ENCODE results near the gene MOV10L1. TPM values are rescaled to one million over a fixed set of nuclear protein-coding genes. Genes with fewer than 3 reads are reported as not detected.

Gene MOV10L1
- total and polyA plus RNA-seq, 9 of the 15 experiments (the other 6 are each of a cell fraction or from before 2014, with no cell fraction given): 0.06 to 0.43 (median 0.15) TPM

DNA sequence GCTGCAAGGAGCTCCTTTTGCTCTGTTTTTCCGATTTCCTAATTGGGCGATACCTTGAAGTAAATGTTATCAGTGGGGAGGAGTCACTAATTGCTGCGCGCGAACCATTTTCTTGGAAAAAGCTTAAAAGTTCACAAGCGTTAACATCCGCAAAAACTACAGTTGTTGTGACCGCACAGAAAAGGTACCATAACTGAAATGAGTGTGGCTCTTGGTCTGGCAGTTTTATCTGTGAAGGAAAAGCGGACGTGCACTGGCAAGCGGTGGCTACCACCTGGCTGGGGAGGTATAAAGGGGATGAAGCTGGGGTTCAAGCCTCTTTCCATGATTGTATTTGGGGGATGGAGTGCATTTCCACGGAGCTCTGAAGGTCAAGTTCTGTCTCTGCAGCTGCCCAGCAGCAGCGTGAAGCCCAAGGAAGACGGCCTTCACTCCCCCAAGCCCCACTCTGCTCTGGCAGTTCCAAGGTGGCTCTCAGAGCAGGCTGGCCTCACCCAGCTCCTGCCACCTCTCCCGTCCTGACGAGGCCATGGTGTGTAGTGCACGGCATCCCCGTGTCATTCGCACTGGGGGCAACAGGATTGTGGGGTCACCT lies 27.5 kb downstream of the MOV10L1 start (continued):
- no peak; the same call in 1 of the 2 replicates for TF ChIP-seq PHF8 (IDR thresholded peaks at IDR 0.05; ENCODE audit: borderline replicate concordance, low read length)
- TF ChIP-seq SRSF7 (optimal IDR thresholded peaks at IDR 0.05; ENCODE audit: low read depth, low read length): no peak
- TF ChIP-seq, protein P1, sequence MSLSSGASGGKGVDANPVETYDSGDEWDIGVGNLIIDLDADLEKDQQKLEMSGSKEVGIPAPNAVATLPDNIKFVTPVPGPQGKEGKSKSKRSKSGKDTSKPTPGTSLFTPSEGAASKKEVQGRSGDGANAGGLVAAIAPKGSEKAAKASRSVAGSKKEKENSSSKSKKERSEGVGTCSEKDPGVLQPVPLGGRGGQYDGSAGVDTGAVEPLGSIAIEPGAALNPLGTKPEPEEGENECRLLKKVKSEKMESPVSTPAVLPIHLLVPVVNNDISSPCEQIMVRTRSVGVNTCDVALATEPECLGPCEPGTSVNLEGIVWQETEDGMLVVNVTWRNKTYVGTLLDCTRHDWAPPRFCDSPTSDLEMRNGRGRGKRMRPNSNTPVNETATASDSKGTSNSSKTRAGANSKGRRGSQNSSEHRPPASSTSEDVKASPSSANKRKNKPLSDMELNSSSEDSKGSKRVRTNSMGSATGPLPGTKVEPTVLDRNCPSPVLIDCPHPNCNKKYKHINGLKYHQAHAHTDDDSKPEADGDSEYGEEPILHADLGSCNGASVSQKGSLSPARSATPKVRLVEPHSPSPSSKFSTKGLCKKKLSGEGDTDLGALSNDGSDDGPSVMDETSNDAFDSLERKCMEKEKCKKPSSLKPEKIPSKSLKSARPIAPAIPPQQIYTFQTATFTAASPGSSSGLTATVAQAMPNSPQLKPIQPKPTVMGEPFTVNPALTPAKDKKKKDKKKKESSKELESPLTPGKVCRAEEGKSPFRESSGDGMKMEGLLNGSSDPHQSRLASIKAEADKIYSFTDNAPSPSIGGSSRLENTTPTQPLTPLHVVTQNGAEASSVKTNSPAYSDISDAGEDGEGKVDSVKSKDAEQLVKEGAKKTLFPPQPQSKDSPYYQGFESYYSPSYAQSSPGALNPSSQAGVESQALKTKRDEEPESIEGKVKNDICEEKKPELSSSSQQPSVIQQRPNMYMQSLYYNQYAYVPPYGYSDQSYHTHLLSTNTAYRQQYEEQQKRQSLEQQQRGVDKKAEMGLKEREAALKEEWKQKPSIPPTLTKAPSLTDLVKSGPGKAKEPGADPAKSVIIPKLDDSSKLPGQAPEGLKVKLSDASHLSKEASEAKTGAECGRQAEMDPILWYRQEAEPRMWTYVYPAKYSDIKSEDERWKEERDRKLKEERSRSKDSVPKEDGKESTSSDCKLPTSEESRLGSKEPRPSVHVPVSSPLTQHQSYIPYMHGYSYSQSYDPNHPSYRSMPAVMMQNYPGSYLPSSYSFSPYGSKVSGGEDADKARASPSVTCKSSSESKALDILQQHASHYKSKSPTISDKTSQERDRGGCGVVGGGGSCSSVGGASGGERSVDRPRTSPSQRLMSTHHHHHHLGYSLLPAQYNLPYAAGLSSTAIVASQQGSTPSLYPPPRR (CRISPR knock-in tag; IDR thresholded peaks at IDR 0.05; ENCODE audit: borderline replicate concordance): no peak
- no peak for TF ChIP-seq POU5F1 (IDR thresholded peaks at IDR 0.05; ENCODE audit: borderline replicate concordance, low read depth, low read length, partially characterized antibody)
- TF ChIP-seq USF1 (CRISPR knock-in tag; IDR thresholded peaks at IDR 0.05): no peak
- peak in 1 of 2 experiments; percentile 10 for TF ChIP-seq E2F6 (IDR thresholded peaks at IDR 0.05; ENCODE audit: borderline replicate concordance in 1 of 2, extremely low read depth in 1 of 2, insufficient read depth in 1 of 2, insufficient read length in 1 of 2, low read depth in 1 of 2, low read length in 1 of 2, poor library complexity in 1 of 2, severe bottlenecking in 1 of 2)
- TF ChIP-seq, protein P2, sequence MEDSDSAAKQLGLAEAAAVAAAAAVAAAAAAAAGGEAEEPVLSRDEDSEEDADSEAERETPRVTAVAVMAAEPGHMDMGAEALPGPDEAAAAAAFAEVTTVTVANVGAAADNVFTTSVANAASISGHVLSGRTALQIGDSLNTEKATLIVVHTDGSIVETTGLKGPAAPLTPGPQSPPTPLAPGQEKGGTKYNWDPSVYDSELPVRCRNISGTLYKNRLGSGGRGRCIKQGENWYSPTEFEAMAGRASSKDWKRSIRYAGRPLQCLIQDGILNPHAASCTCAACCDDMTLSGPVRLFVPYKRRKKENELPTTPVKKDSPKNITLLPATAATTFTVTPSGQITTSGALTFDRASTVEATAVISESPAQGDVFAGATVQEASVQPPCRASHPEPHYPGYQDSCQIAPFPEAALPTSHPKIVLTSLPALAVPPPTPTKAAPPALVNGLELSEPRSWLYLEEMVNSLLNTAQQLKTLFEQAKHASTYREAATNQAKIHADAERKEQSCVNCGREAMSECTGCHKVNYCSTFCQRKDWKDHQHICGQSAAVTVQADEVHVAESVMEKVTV (CRISPR knock-in tag; IDR thresholded peaks at IDR 0.05): no peak
- TF ChIP-seq RBM34 (IDR thresholded peaks at IDR 0.05; ENCODE audit: borderline replicate concordance, insufficient read depth, low read length): no peak
- TF ChIP-seq, protein P3, sequence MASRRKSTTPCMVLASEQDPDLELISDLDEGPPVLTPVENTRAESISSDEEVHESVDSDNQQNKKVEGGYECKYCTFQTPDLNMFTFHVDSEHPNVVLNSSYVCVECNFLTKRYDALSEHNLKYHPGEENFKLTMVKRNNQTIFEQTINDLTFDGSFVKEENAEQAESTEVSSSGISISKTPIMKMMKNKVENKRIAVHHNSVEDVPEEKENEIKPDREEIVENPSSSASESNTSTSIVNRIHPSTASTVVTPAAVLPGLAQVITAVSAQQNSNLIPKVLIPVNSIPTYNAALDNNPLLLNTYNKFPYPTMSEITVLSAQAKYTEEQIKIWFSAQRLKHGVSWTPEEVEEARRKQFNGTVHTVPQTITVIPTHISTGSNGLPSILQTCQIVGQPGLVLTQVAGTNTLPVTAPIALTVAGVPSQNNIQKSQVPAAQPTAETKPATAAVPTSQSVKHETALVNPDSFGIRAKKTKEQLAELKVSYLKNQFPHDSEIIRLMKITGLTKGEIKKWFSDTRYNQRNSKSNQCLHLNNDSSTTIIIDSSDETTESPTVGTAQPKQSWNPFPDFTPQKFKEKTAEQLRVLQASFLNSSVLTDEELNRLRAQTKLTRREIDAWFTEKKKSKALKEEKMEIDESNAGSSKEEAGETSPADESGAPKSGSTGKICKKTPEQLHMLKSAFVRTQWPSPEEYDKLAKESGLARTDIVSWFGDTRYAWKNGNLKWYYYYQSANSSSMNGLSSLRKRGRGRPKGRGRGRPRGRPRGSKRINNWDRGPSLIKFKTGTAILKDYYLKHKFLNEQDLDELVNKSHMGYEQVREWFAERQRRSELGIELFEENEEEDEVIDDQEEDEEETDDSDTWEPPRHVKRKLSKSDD (conservative IDR thresholded peaks at IDR 0.05; ENCODE audit: low read length): no peak
- TF ChIP-seq ZNF780A (CRISPR knock-in tag; IDR thresholded peaks at IDR 0.05): no peak
- no peak for TF ChIP-seq ELF1 (tag; IDR thresholded peaks at IDR 0.05)
- TF ChIP-seq HNRNPLL (IDR thresholded peaks at IDR 0.05; ENCODE audit: low read depth, low read length, poor library complexity, severe bottlenecking): no peak
- TF ChIP-seq HBP1 (CRISPR knock-in tag; IDR thresholded peaks at IDR 0.05): no peak

Data from K562 (cell line).